GM12892 (cell line): ENCODE measurements around the gene HOXB9.

ENCODE experiments used
- POLR2A ChIP-seq: IDR thresholded peaks from 2 replicates; pipeline ENCODE4 v1.6.1; 2011; ENCODE audit warnings: low read depth, low read length, control low read depth
- POLR2AphosphoS5 ChIP-seq: IDR thresholded peaks from 2 replicates; pipeline ENCODE4 v1.6.1; 2011; ENCODE audit warnings: low read depth, low read length, control low read depth
- TAF1 ChIP-seq: IDR thresholded peaks from 2 replicates; pipeline ENCODE4 v1.6.1; 2011; ENCODE audit warnings: low read depth, mild to moderate bottlenecking, control low read depth, low read length, borderline replicate concordance

DNA sequence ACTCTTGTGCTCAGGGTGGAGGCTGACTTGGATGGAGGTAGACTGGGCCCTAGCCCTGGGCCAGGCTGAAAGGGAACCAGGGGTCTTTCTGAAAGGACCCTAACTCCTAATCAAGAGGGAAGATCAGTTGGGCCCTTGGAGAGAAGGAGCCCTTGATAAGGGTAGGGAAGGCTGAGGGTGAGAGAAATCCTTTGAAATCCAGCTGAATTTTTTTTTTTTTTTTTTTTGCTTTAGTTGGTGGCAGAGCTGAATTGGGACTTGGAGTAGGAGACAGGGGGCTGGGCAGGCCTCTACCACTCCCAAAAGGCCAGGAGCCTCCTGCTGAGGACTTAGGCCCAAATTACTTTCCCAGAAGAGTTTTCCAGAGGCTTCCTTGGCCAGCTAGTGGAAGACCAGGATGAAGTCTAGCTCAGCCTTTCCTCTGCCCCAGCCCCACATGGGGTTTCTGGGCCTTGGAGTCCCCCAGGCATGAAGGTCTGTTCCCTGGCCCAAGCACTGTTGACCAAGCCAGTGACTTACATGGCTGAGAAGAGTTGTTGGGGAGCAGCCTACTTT is 35.5 kb downstream of the HOXB9 start:
- TF ChIP-seq POLR2AphosphoS5 (no peak), TAF1 (no peak), POLR2A (no peak)
